ENCODE measurements around the gene CYP2W1.

GRCh38 chr7:990352-990932 is 7.5 kb downstream of the CYP2W1 start:
- TF ChIP-seq CTCF (IDR thresholded peaks at IDR 0.05) (no peak), POLR2A (IDR thresholded peaks at IDR 0.05) (no peak)
